Astrocyte (in vitro differentiated cells and primary cell): ENCODE results near the gene NUP160. TPM values are rescaled to one million over a fixed set of nuclear protein-coding genes. Genes with fewer than 3 reads are reported as not detected.
"Not testable (repeated sequence)": the region's sequence is repeated elsewhere in the genome, so short reads cannot be mapped to it uniquely, and the experiment has no call there.

Experiments used
- DNase-seq: peaks from one replicate; pipeline ENCODE4 v3.0.0-alpha.2; 2010; ENCODE audit warnings: low read depth
- FAIRE-seq: peaks from 2 replicates; lab custom pipeline; 2011; peaks lifted over from hg19 to GRCh38; lab: Jason Lieb, UNC
- H2AFZ ChIP-seq: 2 replicates; pipeline ENCODE4 v1.6.0; 2012; ENCODE audit warnings: low read depth, low read length, inconsistent platforms
- H3K27ac ChIP-seq: 2 replicates; pipeline ENCODE4 v1.5.1; 2011; ENCODE audit warnings: low read depth, low read length, inconsistent platforms
- H3K27me3 ChIP-seq: 2 replicates; pipeline ENCODE4 v1.6.0; 2011; ENCODE audit warnings: low read length, inconsistent platforms; ENCODE audit not compliant: insufficient read depth
- H3K36me3 ChIP-seq: 2 replicates; pipeline ENCODE4 v1.5.1; 2011; ENCODE audit warnings: low read length, inconsistent platforms; ENCODE audit not compliant: insufficient read depth
- H3K4me1 ChIP-seq: 2 replicates; pipeline ENCODE4 v1.5.1; 2011; ENCODE audit warnings: low read length, inconsistent platforms; ENCODE audit not compliant: insufficient read depth
- H3K4me2 ChIP-seq: 2 replicates; pipeline ENCODE4 v1.6.0; 2012; ENCODE audit warnings: low read length, inconsistent platforms
- H3K4me3 ChIP-seq: 2 replicates; pipeline ENCODE4 v1.5.1; 2011; ENCODE audit warnings: low read depth, mild to moderate bottlenecking, low read length, inconsistent platforms; ENCODE audit not compliant: insufficient read depth
- H3K79me2 ChIP-seq: 2 replicates; pipeline ENCODE4 v1.6.0; 2012; ENCODE audit warnings: mild to moderate bottlenecking, low read length, inconsistent platforms; ENCODE audit not compliant: insufficient read depth
- H3K9ac ChIP-seq: 2 replicates; pipeline ENCODE4 v1.6.0; 2012; ENCODE audit warnings: mild to moderate bottlenecking, low read length, inconsistent platforms
- H3K9me3 ChIP-seq: 2 replicates; pipeline ENCODE4 v1.5.1; 2012; ENCODE audit warnings: low read depth, mild to moderate bottlenecking, low read length, inconsistent platforms; ENCODE audit not compliant: insufficient read depth
- H4K20me1 ChIP-seq: 2 replicates; pipeline ENCODE4 v1.6.0; 2012; ENCODE audit warnings: low read length, inconsistent platforms; ENCODE audit not compliant: insufficient read depth
- H3K27ac Mint-ChIP-seq: one replicate; pipeline ENCODE4 v1.8.0; 2021; ENCODE audit warnings: mild to moderate bottlenecking, mixed read lengths; ENCODE audit not compliant: unreplicated experiment
- H3K27me3 Mint-ChIP-seq: one replicate; pipeline ENCODE4 v1.8.0; 2021; ENCODE audit warnings: low read depth, mixed read lengths; ENCODE audit not compliant: unreplicated experiment
- H3K36me3 Mint-ChIP-seq: one replicate; pipeline ENCODE4 v1.8.0; 2021; ENCODE audit warnings: low read depth, mixed read lengths; ENCODE audit not compliant: unreplicated experiment
- H3K4me1 Mint-ChIP-seq: one replicate; pipeline ENCODE4 v1.8.0; 2021; ENCODE audit warnings: low read depth, mixed read lengths; ENCODE audit not compliant: unreplicated experiment
- H3K4me3 Mint-ChIP-seq: one replicate; pipeline ENCODE4 v1.8.0; 2021; ENCODE audit warnings: mild to moderate bottlenecking, moderate library complexity, mixed read lengths; ENCODE audit not compliant: unreplicated experiment
- H3K9me3 Mint-ChIP-seq: one replicate; pipeline ENCODE4 v1.8.0; 2021; ENCODE audit warnings: mild to moderate bottlenecking, mixed read lengths; ENCODE audit not compliant: unreplicated experiment
- CTCF ChIP-seq: IDR thresholded peaks from 2 replicates; pipeline ENCODE4 v1.5.1; 2011; ENCODE audit warnings: low read depth, mild to moderate bottlenecking, inconsistent platforms, low read length, moderate library complexity; ENCODE audit not compliant: insufficient read depth
- EZH2 ChIP-seq: IDR thresholded peaks from 2 replicates; pipeline ENCODE4 v1.6.1; 2012; ENCODE audit warnings: mild to moderate bottlenecking, low read length, inconsistent platforms; ENCODE audit not compliant: insufficient read depth
- total RNA-seq: library from RNA; stranded (reverse); gene quantifications from 2 replicates; pipeline ENCODE4 v1.2.1, GENCODE V29; 2021

Gene NUP160
- total RNA-seq, 1 donor from 2014 or later = 23.8 TPM

- Mint-ChIP-seq H3K4me3 (no peak overlapping the region), H3K36me3 (peaks cover 11% of the 10 kb centered on the region), H3K4me1 (peaks cover 13% of the 10 kb centered on the region), H3K27ac (no peak overlapping the region), H3K27me3 (no peaks in the 10 kb centered on the region), H3K9me3 (no peaks in the 10 kb centered on the region)
- peaks cover 41% of the 10 kb centered on the region for H4K20me1 ChIP-seq
- H3K4me1 ChIP-seq = peaks cover 15% of the 10 kb centered on the region
- no peak overlapping the region for H3K27ac ChIP-seq
- H3K79me2 ChIP-seq = peaks cover 48% of the 10 kb centered on the region
- no peak overlapping the region for H3K4me2 ChIP-seq
- no peak for TF ChIP-seq CTCF
- TF ChIP-seq EZH2 = no peak
- H3K27me3 ChIP-seq = no peaks in the 10 kb centered on the region
- peaks cover 42% of the 10 kb centered on the region for H3K36me3 ChIP-seq
- DNase-seq (no peak), FAIRE-seq (no peak)
- H3K9me3 ChIP-seq = no peaks in the 10 kb centered on the region
- H3K4me3 ChIP-seq = no peak overlapping the region
- H2AFZ ChIP-seq = no peak overlapping the region
- H3K9ac ChIP-seq = no peak overlapping the region
Measured at GRCh38 chr11:47842749-47843148, 5.4 kb downstream of the NUP160 start.

- Histone ChIP-seq H3K79me2 (peaks cover 15% of the 10 kb centered on the region), H4K20me1 (peaks cover 33% of the 10 kb centered on the region), H3K4me2 (no peak overlapping the region), H3K4me1 (no peaks in the 10 kb centered on the region), H3K4me3 (no peak overlapping the region), H2AFZ (no peak overlapping the region), H3K27me3 (no peaks in the 10 kb centered on the region), H3K27ac (no peak overlapping the region), H3K36me3 (peaks cover 75% of the 10 kb centered on the region), H3K9me3 (no peaks in the 10 kb centered on the region), H3K9ac (no peak overlapping the region)
- Mint-ChIP-seq H3K36me3 (peaks cover 15% of the 10 kb centered on the region), H3K4me1 (no peaks in the 10 kb centered on the region), H3K27me3 (no peaks in the 10 kb centered on the region), H3K9me3 (no peaks in the 10 kb centered on the region), H3K27ac (no peak overlapping the region), H3K4me3 (no peak overlapping the region)
- no peak for TF ChIP-seq EZH2
- TF ChIP-seq CTCF = no peak
- FAIRE-seq = no peak
- no peak for DNase-seq
Measured at GRCh38 chr11:47837929-47838328, 10.2 kb downstream of the NUP160 start.

- FAIRE-seq (no peak), DNase-seq (no peak)
- H2AFZ ChIP-seq = no peak overlapping the region
- Mint-ChIP-seq H3K9me3 (no peaks in the 10 kb centered on the region), H3K4me3 (no peak overlapping the region), H3K36me3 (peaks cover 19% of the 10 kb centered on the region), H3K4me1 (no peaks in the 10 kb centered on the region), H3K27me3 (no peaks in the 10 kb centered on the region), H3K27ac (no peak overlapping the region)
- no peak overlapping the region for H3K9ac ChIP-seq
- H4K20me1 ChIP-seq = peaks cover 27% of the 10 kb centered on the region
- H3K79me2 ChIP-seq = peaks cover 15% of the 10 kb centered on the region
- no peak overlapping the region for H3K27ac ChIP-seq
- no peak overlapping the region for H3K4me2 ChIP-seq
- no peaks in the 10 kb centered on the region for H3K4me1 ChIP-seq
- no peaks in the 10 kb centered on the region for H3K9me3 ChIP-seq
- no peaks in the 10 kb centered on the region for H3K27me3 ChIP-seq
- no peak overlapping the region for H3K4me3 ChIP-seq
- peaks cover 72% of the 10 kb centered on the region for H3K36me3 ChIP-seq
- no peak for TF ChIP-seq EZH2
- no peak for TF ChIP-seq CTCF
Measured at GRCh38 chr11:47837292-47837691, 10.9 kb downstream of the NUP160 start.

- H2AFZ ChIP-seq, H3K9me3 ChIP-seq, H3K27ac Mint-ChIP-seq, FAIRE-seq, H3K27me3 Mint-ChIP-seq, H3K9ac ChIP-seq, H3K4me1 ChIP-seq, H3K4me1 Mint-ChIP-seq, H3K27me3 ChIP-seq, DNase-seq, H3K4me3 ChIP-seq, H3K4me2 ChIP-seq, H3K27ac ChIP-seq, H3K4me3 Mint-ChIP-seq, H3K9me3 Mint-ChIP-seq: not testable (repeated sequence)
- peaks cover 20% of the 10 kb centered on the region for H3K36me3 Mint-ChIP-seq
- Histone ChIP-seq H4K20me1 (peaks cover 33% of the 10 kb centered on the region), H3K36me3 (peaks cover 31% of the 10 kb centered on the region), H3K79me2 (peaks cover 62% of the 10 kb centered on the region)
Measured at GRCh38 chr11:47830013-47830412, 18.1 kb downstream of the NUP160 start.
